GM18505 (cell line): ENCODE measurements around the gene CTSL.
"Not testable (repeated sequence)": the region's sequence is repeated elsewhere in the genome, so short reads cannot be mapped to it uniquely, and the experiment has no call there.

Source experiments
- ATAC-seq: cut with Tn5 transposase; IDR thresholded peaks from one replicate; pipeline ENCODE4 v1.9.1; 2021; ENCODE audit not compliant: unreplicated experiment
- POLR2A ChIP-seq: IDR thresholded peaks from 4 replicates; pipeline ENCODE4 v1.6.1; 2011; ENCODE audit warnings: borderline replicate concordance; ENCODE audit not compliant: insufficient read depth, insufficient read length; ENCODE audit errors: extremely low read depth

Gene CTSL

GRCh38 chr9:87749335-87750035, 23.6 kb downstream of the CTSL start:
- no peak for TF ChIP-seq POLR2A

GRCh38 chr9:87750726-87751125, 24.8 kb downstream of the CTSL start:
- TF ChIP-seq POLR2A = no peak
- ATAC-seq = no peak

More at GRCh38 chr9:87749335-87750035, 23.6 kb downstream of the CTSL start:
- no peak for ATAC-seq

DNA sequence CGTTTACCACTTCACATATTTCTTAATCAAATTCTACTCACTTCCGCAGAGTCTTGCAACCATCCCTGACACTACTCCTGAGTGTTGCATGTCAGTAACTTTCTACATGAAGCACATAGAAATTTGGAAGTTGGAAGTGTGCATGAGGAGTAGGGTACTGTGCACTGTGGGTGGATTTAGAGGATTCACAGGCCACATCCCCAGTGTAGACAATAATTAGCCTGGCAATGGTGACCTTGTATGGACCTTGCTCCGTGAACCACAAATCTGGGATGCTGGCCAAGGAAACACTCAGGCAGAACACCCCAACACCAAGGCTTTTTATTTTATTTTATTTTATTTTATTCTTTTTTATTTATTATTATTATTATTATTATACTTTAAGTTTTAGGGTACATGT, 25.5 kb downstream of the CTSL start:
- TF ChIP-seq POLR2A = no peak
- ATAC-seq = no peak

- ATAC-seq = no peak
- no peak for TF ChIP-seq POLR2A
Measured at GRCh38 chr9:87751868-87752267, 25.9 kb downstream of the CTSL start.

DNA sequence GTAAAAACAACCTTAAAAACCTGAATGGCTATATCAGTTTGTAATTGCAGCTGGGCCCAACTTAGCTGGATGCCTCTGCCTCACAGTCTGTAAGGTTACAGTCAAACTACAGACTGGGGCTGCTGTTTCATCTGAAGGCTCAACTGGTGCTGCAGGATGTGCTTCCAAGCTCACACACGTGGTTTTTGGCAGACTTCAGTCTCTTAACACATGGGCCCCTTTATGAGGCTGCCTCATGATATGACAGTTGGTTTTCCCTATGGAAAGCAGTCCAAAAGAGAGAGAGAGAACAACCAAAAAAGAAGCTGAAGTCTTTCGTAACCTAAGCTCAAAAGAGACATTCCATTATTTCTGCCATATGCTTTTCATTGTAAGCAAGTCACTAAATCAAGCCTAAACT, 27.4 kb downstream of the CTSL start:
- no peak for TF ChIP-seq POLR2A
- no peak for ATAC-seq

DNA sequence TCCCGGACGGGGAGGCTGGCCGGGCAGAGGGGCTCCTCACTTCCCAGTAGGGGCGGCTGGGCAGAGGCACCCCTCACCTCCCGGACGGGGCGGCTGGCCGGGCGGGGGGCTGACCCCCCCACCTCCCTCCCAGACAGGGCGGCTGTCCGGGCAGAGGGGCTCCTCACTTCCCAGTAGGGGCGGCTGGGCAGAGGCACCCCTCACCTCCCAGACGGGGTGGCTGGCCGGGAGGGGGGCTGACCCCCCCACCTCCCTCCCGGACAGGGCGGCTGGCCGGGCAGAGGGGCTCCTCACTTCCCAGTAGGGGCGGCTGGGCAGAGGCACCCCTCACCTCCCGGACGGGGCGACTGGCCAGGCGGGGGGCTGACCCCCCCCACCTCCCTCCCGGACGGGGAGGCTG, 32.4 kb downstream of the CTSL start:
- not testable (repeated sequence) for ATAC-seq

GRCh38 chr9:87759980-87760379, 34.1 kb downstream of the CTSL start:
- not testable (repeated sequence) for ATAC-seq

- TF ChIP-seq POLR2A = no peak
- no peak for ATAC-seq
Measured at GRCh38 chr9:87760529-87760928, 34.6 kb downstream of the CTSL start.

GRCh38 chr9:87763286-87763685, 37.4 kb downstream of the CTSL start:
- no peak for TF ChIP-seq POLR2A
- no peak for ATAC-seq

DNA sequence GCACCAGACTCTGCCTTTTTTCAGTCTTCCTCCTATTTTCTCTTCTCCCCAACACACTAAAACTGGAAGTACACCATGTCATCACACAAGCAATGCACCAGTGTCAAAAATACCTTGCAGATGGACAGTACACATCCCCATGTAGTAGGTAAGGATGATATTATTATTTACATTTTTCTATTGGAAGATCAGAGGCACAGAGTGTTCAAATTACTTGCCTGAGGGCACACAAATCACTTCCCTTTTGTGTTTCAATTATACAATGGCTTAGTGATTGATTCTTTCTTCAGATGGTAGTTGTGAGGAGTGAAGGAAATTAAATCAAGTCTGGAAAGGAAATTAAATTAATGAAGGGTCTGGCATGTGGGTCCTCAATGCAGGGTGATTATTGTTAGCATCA, 39.6 kb downstream of the CTSL start:
- no peak for TF ChIP-seq POLR2A
- ATAC-seq = no peak

- no peak for TF ChIP-seq POLR2A
- ATAC-seq = no peak
Measured at GRCh38 chr9:87766697-87767096, 40.8 kb downstream of the CTSL start.

GRCh38 chr9:87770616-87771315, 44.8 kb downstream of the CTSL start:
- ATAC-seq = no peak
- TF ChIP-seq POLR2A = no peak

GRCh38 chr9:87771316-87772006, 45.5 kb downstream of the CTSL start:
- no peak for ATAC-seq
- no peak for TF ChIP-seq POLR2A
